ENCODE measurements around the gene UGT1A9. TPM values are rescaled to one million over a fixed set of nuclear protein-coding genes. Genes with fewer than 3 reads are reported as not detected.

UGT1A9 gene
- total RNA-seq, 1 donor from 2014 or later, result not detected

GRCh38 chr2:233811087-233811486 is 139.4 kb downstream of the UGT1A9 start:
- no peak for TF ChIP-seq CTCF (IDR thresholded peaks at IDR 0.05)
- Histone ChIP-seq H3K27ac (no peak overlapping the region), H3K4me1 (no peaks in the 10 kb centered on the region), H3K36me3 (no peaks in the 10 kb centered on the region), H3K9me3 (no peaks in the 10 kb centered on the region), H3K4me3 (no peak overlapping the region), H3K27me3 (no peaks in the 10 kb centered on the region)
- DNase-seq (ENCODE audit: low spot score in 2 of 2), result no peak
- intact Hi-C loops (cut with DNase I), result no loop called here

- Histone ChIP-seq H3K4me1 (no peaks in the 10 kb centered on the region), H3K4me3 (no peak overlapping the region), H3K27me3 (no peaks in the 10 kb centered on the region), H3K36me3 (no peaks in the 10 kb centered on the region), H3K27ac (no peak overlapping the region), H3K9me3 (no peaks in the 10 kb centered on the region)
- TF ChIP-seq CTCF (IDR thresholded peaks at IDR 0.05), result no peak
- intact Hi-C loops (cut with DNase I), result no loop called here
- no peak for DNase-seq (ENCODE audit: low spot score in 2 of 2)
Measured at GRCh38 chr2:233811732-233812131, 140.0 kb downstream of the UGT1A9 start.

DNA sequence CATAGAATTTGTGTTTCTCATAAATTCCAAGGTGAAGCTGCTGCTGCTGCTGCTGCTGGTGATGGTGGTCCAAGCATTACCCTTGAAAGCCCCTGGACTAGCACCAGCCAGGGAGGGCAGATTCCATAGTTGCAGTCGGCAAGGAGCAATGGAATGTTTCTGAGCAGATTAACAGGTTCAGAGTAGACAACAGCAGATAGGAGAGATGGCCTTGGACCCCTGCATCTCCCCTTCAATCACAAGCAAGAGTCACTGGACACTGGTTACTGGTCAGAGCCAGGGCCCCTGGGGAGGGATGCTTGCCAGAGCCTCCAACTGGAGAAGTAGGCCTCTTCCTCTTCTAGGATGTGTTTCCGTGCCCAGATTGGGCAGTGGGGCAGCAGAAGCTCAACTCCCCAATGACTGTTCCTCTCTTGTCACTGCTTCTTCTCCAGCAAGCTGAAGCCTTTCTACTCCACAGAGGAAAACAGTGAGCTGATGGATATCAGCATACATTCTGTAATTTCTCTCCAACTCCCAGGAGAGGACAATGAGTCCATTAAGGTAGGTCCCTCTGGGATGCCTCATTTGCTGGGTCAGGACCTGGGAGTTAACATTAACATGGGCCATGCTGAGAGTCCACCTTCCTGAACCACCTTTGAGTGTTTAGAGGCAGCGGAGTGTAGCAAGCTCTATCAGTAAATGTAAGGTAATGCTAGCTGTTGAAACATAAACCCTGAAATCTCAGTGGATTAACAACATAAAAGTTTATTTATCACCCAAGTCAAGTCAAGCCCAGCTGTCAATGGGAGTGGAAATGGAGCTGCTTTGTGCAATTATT is 141.7 kb downstream of the UGT1A9 start:
- no peak for TF ChIP-seq CTCF (IDR thresholded peaks at IDR 0.05)
- Histone ChIP-seq H3K9me3 (no peaks in the 10 kb centered on the region), H3K4me1 (no peaks in the 10 kb centered on the region), H3K27me3 (no peaks in the 10 kb centered on the region), H3K36me3 (no peaks in the 10 kb centered on the region), H3K4me3 (no peak overlapping the region), H3K27ac (no peak overlapping the region)
- peak in 1 of 2 donors; percentile 41 for DNase-seq (ENCODE audit: low spot score in 2 of 2)
- intact Hi-C loops (cut with DNase I), result no loop called here

DNA sequence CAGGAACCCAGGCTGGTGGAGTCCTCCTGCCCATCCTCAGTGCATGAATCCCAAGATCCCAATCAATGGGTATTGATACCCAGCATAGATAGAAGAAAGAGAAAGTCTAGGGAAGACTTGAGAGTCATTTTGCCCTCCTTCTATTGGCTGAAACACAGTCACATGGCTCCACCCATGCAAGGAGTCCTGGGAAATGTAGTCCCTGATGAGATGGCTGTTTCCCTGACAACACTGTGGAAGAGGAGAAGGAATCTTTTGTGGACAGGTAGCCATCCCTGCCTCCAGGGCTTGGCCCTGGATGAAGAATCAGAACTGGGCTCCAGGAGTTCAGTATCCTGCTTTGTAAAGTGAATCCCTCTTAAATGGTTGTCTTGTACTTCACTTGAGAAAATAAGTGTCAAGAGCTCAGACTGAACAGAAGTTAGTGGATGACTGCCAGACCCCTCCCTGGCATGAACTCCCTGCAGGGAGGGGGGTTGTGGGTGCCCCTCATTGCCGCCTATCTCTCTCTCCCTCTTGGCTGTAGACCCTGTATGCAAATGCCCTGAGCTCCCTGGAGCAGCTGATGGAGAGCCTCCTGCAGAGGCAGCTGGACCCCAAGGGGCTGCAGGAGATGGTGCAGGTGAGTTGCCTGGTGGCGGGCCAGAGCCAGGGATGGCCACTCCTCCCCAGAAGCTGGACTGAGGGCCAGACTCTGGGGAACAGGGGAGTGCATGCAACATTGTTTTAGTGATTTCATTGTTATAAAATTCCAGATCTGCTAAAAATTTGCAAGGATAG is 142.5 kb downstream of the UGT1A9 start:
- Histone ChIP-seq H3K4me1 (no peaks in the 10 kb centered on the region), H3K9me3 (no peaks in the 10 kb centered on the region), H3K36me3 (no peaks in the 10 kb centered on the region), H3K4me3 (no peak overlapping the region), H3K27ac (no peak overlapping the region), H3K27me3 (no peaks in the 10 kb centered on the region)
- intact Hi-C loops (cut with DNase I), result no loop called here
- no peak for DNase-seq (ENCODE audit: low spot score in 2 of 2)
- no peak for TF ChIP-seq CTCF (IDR thresholded peaks at IDR 0.05)

DNA sequence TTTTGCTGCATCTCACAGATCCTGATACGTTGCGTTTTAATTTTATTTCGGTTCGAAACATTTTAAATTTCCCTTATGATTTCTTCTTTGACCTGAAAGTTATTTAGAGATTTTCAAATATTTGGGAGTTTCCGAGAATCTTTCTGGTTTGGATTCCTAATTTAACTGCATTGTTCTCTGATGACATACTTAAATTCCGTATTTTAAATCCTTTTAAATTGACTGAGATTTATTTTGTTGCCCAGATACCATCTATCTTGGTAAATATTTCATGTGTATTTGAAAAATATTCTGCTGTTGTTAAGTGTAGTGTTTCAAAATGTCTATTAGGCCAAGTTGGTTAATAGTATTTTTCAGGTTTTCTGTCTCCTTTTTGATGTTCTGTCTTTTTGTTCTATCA is 144.2 kb downstream of the UGT1A9 start:
- H3K27ac ChIP-seq, result no peak overlapping the region
- intact Hi-C loops (cut with DNase I), result no loop called here
- H3K4me3 ChIP-seq, result no peak overlapping the region
- H3K4me1 ChIP-seq, result no peaks in the 10 kb centered on the region
- no peaks in the 10 kb centered on the region for H3K9me3 ChIP-seq
- H3K27me3 ChIP-seq, result no peaks in the 10 kb centered on the region
- no peak for DNase-seq (ENCODE audit: low spot score in 2 of 2)
- no peaks in the 10 kb centered on the region for H3K36me3 ChIP-seq
- no peak for TF ChIP-seq CTCF (IDR thresholded peaks at IDR 0.05)
